GM18511 (cell line): ENCODE measurements around the gene DNM3.

Experiments used
- ATAC-seq: cut with Tn5 transposase; IDR thresholded peaks from one replicate; pipeline ENCODE4 v1.9.1; 2021; ENCODE audit warnings: mild to moderate bottlenecking, moderate library complexity; ENCODE audit not compliant: unreplicated experiment

The DNM3 gene

DNA sequence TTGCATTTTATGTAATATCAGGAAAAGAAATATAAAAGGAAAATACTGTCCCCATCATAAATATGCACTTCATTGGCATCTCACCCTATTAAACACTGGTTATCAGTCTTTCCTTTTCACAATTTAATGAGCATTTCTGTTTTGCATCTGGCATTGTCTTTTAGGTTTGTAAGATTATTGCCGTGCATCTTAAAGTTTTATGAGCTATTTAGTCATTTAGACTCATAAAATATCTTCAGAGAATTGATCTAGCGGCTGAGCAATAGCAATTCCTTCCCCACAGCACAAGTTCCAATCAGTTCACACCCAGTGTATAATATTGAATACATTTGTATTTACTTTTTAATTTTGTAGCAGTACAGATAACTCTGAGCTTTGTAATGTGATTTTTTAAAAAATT lies 466.8 kb downstream of the DNM3 start:
- no peak for ATAC-seq

DNA sequence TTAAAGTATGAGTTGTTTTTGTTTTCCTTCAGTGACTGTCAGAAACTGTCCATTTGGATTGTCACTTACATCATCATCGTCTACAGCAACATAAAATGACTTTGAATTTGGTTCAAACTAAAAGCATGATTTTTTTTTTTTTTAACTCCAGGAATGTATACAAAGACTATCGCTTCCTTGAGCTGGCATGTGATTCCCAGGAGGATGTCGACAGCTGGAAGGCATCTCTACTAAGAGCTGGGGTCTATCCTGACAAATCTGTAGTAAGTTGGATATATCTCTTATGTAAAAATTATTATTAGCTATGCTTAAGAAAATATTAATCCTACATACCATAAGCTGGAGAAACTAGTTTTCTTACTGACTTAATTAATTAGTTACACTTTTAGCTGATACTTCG lies 467.3 kb downstream of the DNM3 start:
- ATAC-seq = no peak

DNA sequence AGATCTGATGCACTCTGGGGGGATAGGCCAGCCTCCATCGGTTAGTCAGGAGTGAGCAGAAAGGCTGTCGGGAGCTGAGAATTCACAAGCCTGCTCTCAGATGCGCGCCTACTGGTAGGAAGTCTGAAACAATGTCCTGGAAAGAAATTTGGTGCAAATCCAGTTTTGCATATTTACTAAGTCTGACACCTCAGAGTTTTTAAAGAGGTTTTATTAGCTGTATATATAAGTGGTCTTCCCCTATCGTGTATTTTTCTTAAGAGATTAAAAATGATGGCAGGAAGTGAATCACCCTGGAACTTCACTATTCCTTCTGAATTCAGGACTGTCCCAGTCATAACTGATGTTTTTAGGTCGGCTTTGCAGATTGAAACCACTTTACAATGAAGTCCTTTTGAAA lies 479.4 kb downstream of the DNM3 start:
- no peak for ATAC-seq

DNA sequence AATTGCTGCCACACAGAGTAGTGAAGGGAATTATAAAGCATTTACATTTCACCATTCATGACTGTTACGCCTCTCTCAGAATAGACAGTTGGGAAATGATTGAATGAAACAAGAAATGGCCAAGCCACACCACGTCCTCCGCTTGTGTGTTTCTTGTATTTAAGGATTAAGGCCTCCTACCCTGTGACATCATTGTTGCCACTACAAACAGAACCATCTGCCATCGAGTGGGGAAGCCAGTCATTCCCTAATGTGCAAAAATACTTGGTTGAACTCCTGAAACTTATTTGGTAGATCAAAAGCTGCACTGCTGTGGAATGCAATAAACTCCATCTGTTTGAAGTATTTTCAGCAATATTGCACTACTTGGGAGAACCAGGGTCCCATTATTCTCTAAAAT lies 480.2 kb downstream of the DNM3 start:
- no peak for ATAC-seq

DNA sequence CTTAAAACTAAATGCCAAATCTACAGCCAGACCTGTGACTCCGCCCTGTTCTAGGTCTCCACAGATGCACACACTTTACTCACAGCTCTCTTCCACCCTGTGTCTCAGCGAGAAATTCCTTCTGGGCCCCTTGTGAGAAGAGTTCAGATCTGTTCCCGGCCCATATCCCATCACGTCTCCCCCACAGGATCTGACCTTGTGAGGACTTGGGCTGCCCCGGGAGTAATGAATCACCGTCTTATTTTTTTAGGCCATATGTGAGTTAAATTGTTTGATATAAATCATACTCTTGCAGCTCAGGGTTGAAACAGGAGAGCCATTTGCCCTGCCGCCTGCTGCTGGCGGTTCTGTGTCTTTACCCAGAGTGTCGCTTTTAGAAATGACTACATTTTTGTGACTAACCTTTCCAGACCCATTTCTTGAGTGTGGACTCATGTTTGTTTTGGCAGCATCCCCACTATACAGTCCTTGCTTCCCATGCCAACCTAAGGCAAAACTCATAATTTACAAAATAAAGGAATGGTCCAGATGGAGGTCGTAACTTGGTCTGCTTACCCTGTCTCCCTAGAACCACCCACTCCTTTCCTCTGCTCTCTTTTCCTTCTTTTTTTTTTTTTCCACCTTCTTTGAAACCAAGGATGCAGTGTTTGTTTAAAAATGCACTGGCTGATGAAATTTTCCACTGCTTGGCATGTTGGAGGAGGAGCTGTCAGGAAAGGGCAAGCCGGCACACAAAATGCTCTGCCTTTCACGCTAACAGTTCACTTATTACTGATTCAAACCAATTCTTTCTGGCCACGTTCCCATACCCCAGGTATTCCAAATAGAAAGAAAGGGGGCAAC lies 481.1 kb downstream of the DNM3 start:
- no peak for ATAC-seq

DNA sequence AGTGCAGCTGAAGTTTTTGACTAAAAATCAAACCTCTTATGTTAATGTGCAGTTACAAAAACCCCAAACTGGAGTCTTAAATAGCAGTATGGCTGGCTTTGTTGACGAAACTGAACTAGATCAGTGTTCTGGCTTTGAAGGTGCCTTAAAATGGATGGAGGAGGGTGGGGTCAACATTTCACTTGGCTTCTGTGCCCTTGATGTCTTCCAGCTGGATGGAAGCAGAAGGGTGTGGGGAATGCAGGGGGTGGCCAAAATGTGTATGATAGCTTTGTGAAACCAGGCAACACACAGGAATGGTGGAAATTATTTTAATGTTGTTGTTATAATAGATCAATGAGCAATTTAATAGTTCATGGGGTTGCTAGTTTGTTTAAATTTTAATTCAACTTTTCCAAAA lies 482.4 kb downstream of the DNM3 start:
- no peak for ATAC-seq

DNA sequence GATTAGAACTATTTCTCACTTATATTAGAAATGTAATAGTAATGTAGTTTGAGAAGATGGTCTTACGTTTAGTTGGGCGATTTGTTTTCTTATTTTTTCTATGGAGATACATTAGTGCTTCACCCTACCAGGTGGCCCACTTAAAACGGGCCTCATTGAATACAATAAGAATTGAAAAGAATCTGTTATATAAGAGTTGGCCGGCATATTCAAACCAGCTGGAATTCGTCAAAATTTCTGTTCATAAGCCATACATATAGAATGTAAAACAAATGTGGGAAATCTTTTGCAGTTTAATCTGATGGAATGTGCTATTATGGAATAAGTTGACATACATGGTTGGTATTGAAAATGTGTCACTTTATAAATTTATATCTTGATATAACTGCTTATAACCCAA lies 482.8 kb downstream of the DNM3 start:
- ATAC-seq = no peak

DNA sequence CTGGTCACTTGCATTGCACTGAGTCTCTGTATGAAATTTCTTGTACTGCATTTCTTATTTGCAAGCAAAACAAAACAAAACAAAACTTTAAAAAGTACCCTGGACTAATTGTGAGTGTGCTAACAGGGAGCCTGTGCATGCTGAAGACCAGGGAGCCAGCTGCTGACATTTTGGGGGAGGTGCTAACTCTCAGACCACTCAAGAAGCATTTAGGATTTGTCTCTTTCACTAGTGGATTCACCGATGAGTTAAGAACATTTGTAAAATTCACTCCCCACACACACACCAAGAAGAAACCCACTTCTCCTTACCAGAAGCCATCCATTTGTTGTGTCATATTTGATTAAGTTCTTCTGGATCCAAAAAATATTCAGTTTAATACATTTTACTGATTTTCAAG lies 483.5 kb downstream of the DNM3 start:
- ATAC-seq = no peak

DNA sequence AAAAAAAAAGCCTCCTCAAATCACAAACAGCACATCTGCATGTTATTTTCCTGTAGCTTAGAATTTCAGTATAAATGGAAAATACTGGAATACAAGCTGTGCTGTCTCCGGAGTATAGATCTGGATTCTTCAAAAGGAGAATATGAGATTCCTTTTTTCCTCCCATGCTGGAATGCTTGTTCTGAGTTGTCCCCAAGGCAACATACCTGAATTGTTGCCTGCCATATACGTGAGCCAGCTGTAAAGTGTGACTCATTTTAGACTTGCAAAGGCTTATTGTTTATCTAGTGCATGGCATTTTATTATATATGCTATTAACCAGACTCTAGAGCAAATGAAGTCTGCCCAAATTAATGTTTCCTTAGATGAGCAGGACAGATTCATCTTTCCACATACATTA lies 484.2 kb downstream of the DNM3 start:
- ATAC-seq = no peak

DNA sequence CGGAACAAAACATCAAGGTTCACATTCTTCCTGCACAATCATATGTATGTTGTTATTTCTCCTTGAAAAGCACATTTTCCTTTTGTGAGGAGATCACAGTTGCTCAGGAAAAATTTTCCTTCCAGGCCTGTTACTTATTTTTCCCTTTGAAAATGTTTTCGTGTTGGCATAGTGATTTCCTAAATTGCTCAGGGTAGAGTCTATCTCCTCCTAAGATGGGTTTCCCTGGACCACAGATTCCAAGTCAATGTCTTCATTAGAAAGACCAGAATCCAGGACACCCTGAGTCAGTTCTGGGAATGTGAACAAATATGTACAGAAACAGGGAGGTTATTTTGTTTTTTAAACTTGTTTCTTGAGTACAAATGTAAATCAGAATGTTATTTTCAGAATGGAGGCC lies 484.8 kb downstream of the DNM3 start:
- ATAC-seq = no peak

DNA sequence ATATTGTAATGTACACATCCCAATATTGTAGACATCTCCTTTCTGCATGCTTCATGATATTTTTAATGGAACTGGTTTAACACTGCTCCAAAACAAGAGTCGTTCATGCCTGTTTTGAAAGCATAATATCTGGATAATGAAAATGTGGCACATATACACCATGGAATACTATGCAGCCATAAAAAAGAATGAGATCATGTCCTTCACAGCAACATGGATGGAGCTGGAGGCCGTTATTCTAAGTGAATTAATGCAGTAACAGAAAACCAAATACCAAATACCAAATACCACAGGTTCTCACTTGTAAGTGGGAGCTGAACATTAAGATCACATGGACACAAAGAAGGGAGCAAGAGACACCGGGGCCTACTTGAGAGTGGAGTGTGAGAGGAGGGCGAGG lies 487.0 kb downstream of the DNM3 start:
- ATAC-seq = no peak

DNA sequence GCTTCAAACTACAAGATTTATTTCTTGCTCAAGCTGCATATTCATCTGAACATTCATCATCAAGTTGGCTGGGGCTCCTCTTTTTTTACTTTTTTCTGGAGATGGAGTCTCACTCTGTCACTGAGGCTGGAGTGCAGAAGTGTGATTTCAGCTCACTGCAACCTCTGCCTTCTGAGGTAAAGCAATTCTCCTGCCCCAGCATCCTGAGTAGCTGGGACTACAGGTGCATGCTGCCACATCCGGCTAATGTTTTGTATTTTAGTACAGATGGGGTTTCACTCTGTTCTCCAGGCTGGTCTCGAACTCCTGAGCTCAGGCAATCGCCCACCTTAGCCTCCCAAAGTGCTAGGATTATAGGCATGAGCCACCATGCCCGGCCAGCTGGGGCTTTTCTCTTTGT lies 490.9 kb downstream of the DNM3 start:
- ATAC-seq = no peak

DNA sequence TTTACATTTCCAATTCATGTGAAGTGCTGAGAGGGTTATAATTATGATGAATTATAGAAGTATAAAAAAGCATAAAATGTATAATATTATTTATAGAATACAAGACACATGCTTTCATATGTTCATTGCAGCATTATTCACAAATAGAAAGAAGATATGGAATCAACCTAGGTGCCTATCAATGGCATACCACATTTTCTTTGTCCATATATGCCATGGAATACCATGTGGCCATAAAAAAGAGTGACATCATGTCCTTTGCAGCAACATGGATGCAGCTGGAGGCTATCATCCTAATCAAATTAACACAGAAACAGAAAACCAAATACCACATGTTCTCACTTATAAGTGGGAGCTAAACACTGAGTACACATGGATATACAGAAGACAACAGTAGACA lies 494.1 kb downstream of the DNM3 start:
- ATAC-seq = no peak

DNA sequence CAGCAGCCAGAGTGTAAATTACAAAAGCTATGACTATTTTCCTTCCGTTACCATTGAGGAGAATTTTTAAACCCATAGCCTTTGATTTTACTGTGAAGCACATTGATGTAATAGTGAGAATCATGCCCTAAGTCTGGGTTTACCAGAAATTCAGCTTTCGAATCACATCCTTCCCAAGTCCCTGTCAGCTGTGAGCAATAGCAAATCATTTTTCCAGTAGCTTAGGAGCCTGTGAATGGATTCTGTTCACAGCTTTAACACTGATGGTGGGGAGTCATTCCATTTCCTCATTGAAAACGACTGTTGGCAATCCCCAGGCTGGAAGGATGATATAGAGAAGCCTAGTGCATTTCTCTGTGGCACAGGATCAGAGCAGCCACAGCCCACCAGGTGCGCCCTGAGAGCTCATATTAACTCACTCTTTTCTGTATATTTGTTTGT lies 497.0 kb downstream of the DNM3 start:
- peak; percentile 27 for ATAC-seq

DNA sequence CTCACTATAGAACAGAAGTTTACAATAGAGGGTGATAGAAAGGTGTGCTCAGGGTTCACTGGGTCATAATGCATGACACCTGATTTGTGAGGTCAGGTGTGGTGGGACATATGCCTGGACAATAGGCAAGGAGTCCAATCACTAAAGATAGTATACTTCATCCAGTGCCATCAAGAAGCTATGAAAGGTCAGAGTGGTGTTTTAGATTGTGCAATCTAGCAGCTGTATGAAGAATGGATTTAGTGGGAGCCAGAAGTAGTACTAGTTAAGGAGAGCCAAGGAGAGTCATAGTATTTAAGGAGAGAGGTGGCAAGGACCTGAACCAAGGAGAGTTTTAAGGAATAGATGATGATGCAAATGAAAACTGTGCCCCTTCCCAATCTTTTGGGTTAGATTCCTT lies 498.5 kb downstream of the DNM3 start:
- no peak for ATAC-seq

DNA sequence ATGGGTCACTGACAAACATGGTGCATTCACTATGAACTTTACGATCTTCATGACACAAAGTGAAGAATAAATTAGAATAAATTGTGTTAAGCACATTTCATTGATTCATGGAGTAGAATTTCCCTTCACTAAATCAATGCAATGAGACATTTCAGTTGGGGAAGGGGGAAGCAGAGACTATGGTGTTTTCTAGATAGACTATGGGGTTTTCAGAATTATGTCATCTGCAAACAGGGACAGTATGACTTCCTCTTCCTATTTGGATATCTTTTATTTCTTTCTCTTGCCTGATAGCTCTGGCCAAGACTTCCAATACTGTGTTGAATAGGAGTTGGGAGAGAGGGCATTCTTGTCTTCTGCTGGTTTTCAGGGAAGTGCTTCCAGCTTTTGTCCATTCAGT lies 499.2 kb downstream of the DNM3 start:
- ATAC-seq = no peak

DNA sequence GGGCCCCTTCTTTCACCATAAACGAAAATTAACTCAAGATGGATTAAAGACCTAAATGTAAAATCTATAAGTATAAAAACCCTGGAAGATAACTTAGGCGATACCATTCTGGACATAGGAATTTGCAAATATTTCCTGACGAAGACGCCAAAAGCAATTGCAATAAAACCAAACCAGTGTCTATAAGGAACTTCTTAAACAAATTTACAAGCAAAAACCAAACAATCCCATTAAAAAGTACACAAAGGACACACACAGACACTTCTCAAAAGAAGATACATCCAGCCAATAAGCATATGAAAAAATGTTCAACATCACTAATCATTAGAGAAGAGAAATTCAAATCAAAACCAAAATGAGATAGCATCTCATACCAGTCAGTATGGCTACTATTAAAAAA lies 500.4 kb downstream of the DNM3 start:
- no peak for ATAC-seq

DNA sequence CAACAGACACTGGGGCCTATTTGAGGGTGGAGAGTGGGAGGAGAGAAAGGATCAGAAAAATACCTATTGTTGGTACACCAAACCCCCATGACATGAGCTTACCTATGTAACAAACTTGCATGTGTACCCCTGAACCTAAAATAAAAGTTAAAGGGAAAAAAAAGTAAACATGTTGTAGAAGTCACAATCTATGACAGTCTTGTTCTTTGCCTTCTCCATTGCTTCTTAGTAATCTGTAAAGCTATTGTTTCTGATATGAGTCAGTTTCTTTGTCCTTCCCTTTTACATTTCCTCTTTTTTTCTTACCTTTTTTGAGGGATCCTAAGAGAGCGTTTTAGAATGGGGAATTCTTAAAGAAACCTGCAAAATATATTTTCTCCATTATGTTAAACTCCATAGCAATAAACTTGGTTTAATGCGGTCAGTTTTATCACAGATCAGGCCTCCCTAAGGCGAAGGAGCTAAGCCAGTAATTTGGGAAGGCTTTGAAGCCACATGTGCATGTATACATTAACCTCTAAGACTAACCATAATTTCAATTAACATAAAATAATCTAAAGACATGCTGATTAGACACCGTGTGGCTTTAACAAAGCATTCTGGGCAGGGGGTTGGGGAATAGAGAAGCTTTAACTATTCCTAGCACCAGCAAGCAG lies 501.4 kb downstream of the DNM3 start:
- ATAC-seq = peak; percentile 50

DNA sequence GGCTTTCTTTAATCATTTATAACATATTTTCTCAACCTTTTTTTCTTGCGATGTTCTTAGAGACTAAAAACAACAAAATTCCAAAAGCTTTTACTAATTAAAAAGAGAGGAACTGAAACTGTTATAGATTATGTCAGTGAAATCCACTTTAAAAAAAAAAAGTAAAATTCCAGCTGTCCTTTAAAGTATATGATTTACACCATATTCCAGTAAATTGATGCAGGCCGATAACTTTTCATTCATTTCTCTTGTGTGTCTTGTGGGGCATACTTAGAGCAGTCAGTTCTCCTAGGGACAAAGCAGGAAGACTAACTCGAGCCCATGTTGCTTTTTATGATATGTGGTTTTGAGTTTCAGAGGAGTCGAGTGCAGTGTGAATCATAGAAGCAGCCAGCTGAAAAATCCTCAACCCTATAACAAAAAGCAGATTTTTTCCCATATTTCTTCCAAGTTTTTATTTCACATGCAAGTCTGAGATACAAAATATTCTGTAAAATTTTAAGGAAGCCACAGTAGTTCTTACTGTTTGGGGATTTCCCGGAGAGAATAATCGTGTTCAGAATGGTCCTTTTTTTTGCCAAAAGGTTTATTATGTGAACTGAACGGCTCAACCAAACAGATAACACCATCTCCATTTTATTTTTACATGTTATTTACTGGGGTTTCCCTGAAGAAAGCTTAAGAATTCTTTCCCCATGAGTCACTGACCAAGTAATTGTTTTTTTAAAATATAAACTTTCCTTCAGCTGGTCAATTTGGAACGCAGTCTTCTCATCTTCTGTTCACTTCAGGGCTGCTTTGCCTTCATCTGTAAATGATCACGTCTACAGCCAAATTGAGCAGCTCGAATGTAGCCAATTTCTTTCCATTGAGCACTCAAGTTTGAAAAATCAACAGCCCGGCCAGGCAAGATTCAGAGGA lies 502.2 kb downstream of the DNM3 start:
- peak; percentile 45 for ATAC-seq

DNA sequence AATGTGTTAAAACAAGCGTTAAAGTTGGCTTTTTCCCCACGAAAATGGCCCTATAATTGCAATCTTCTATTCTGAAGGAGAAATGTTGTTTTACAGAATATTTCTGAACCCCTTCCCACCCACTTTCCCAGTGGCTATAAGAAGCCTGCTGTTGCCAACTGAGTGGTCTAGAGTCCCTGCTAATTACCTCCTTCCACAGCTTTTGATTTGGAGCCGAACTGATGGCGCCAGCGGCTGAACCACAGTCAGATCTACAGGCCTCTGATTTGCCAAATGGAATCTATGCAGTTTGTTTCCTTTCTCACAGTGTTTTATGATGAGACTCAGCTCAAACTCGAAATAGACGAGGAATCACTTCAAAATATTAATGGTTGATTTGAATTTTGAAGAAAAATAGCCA lies 503.1 kb downstream of the DNM3 start:
- ATAC-seq = no peak

DNA sequence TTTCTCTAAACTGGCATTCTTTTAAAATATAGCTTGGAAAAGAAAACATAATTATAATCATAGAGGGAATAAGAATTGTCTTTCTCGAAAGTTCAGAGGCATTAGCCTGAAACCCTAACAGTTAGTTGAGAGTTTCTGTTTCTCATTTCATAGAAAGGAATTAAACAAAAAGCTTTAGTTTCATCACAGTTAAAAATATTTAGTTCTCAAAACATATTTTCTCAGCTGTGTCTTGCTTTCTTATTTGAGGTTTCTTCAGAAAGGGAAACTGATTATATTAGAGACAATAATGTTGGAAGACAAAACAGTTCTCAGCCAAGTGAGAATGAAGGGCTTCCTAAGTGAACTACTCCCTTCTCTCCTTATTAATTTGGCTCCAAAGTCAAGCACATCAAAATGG lies 503.8 kb downstream of the DNM3 start:
- no peak for ATAC-seq

DNA sequence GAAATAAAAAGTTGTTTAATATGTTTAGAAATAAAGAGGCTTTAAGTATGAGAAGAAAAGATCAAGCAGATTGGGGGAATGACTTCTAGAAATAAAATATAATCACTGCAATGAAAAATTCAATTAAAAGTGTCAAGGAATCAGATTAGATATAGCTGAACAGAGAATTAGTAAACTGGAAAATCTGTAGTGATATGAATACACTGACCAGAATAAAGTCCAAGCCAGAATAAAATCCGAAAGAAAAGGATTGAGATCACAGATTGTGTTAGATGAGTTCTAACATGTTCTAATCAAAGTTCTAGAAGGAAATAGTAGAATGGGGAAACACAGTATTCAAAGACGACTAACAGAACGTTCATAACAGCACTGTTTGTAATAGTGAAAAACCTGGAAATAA lies 506.1 kb downstream of the DNM3 start:
- ATAC-seq = no peak
